ENCODE results near the gene MYBPHL.

- TF ChIP-seq GATA2 (IDR thresholded peaks at IDR 0.05; ENCODE audit: low read depth, low read length), result no peak
- TF ChIP-seq GATA3 (IDR thresholded peaks at IDR 0.05; ENCODE audit: low read depth, low read length), result no peak
These were observed 51.6 kb downstream of the MYBPHL start for GRCh38 chr1:109255097-109255651.

All from SH-SY5Y (cell line).